Hepatocyte (in vitro differentiated cells): ENCODE data around the gene CSNK1G3.

Experiments used
- EZH2 ChIP-seq: fragments of 200-600 bp; sonication (generic); IDR thresholded peaks from 2 replicates; pipeline ENCODE4 v1.6.1; 2016; ENCODE audit warnings: antibody characterized with exemption, mild to moderate bottlenecking, borderline replicate concordance
- EZH2phosphoT487 ChIP-seq: fragments of 200-600 bp; sonication (generic); IDR thresholded peaks from one replicate; pipeline ENCODE4 v1.6.1; 2018; ENCODE audit warnings: antibody characterized with exemption, mild to moderate bottlenecking, low read depth, moderate library complexity; ENCODE audit not compliant: unreplicated experiment, severe bottlenecking
- TF ChIP-seq, protein P1 (sequence below): fragments of 200-600 bp; sonication (generic); IDR thresholded peaks from 2 replicates; pipeline ENCODE4 v1.5.1; 2016; ENCODE audit warnings: antibody characterized with exemption, mild to moderate bottlenecking; ENCODE audit not compliant: poor library complexity

DNA sequence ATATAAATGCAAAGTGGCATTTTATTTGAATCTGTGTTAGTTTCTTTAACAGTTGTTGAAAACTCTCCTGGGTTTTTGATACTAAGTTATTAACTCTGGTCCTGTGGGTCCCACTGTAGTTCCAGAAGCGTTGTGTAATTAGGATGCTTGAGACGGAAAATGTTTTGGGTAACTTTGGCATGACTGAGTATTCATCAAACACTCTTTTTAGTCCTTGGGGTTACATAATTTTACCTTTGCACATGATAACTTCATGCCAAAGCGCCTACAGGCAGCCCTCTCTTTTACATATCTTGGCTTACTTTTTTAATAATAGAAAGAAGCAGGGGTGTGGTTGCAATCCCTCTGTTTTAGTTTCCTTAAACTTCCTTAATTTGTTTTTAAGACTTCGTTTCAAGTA is 12.2 kb downstream of the CSNK1G3 start:
- TF ChIP-seq, protein P1, sequence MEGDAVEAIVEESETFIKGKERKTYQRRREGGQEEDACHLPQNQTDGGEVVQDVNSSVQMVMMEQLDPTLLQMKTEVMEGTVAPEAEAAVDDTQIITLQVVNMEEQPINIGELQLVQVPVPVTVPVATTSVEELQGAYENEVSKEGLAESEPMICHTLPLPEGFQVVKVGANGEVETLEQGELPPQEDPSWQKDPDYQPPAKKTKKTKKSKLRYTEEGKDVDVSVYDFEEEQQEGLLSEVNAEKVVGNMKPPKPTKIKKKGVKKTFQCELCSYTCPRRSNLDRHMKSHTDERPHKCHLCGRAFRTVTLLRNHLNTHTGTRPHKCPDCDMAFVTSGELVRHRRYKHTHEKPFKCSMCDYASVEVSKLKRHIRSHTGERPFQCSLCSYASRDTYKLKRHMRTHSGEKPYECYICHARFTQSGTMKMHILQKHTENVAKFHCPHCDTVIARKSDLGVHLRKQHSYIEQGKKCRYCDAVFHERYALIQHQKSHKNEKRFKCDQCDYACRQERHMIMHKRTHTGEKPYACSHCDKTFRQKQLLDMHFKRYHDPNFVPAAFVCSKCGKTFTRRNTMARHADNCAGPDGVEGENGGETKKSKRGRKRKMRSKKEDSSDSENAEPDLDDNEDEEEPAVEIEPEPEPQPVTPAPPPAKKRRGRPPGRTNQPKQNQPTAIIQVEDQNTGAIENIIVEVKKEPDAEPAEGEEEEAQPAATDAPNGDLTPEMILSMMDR: no peak
- TF ChIP-seq EZH2phosphoT487 (no peak), EZH2 (no peak)
